ENCODE results near the gene ELMO2. TPM values are rescaled to one million over a fixed set of nuclear protein-coding genes. Genes with fewer than 3 reads are reported as not detected.

Gene ELMO2
- total RNA-seq, 4 donors from 2014 or later = 24.3 to 78.4 (median 26.4) TPM

- no peaks in the 10 kb centered on the region for H3K36me3 ChIP-seq
- no peak overlapping the region for H3K4me3 ChIP-seq
- no peak for DNase-seq
- H3K27me3 ChIP-seq = no peaks in the 10 kb centered on the region
- no peak for TF ChIP-seq POLR2A (IDR thresholded peaks at IDR 0.05)
- no peak for TF ChIP-seq CTCF (IDR thresholded peaks at IDR 0.05)
- H3K27ac ChIP-seq = no peak overlapping the region
- H3K4me1 ChIP-seq = no peaks in the 10 kb centered on the region
- no peaks in the 10 kb centered on the region for H3K9me3 ChIP-seq
These were observed 80.6 kb downstream of the ELMO2 start for GRCh38 chr20:46325789-46326188.

- no peak for DNase-seq
- Histone ChIP-seq H3K4me3 (no peak overlapping the region), H3K27ac (no peak overlapping the region), H3K27me3 (no peaks in the 10 kb centered on the region), H3K4me1 (no peaks in the 10 kb centered on the region), H3K36me3 (no peaks in the 10 kb centered on the region), H3K9me3 (no peaks in the 10 kb centered on the region)
- TF ChIP-seq CTCF (IDR thresholded peaks at IDR 0.05) = peak in 3 of 6 experiments; percentile 23 to 32 (median 29)
- no peak for TF ChIP-seq POLR2A (IDR thresholded peaks at IDR 0.05)
These were observed 81.3 kb downstream of the ELMO2 start for GRCh38 chr20:46324960-46325703.

- no peak overlapping the region for H3K4me3 ChIP-seq
- no peak for DNase-seq
These were observed 82.0 kb downstream of the ELMO2 start for GRCh38 chr20:46324379-46324778.

GRCh38 chr20:46323557-46323956 lies 82.9 kb downstream of the ELMO2 start:
- Histone ChIP-seq H3K9me3 (no peaks in the 10 kb centered on the region), H3K27me3 (no peaks in the 10 kb centered on the region)

More at GRCh38 chr20:46324379-46324778, 82.0 kb downstream of the ELMO2 start:
- no peaks in the 10 kb centered on the region for H3K4me1 ChIP-seq
- no peak for TF ChIP-seq CTCF (IDR thresholded peaks at IDR 0.05)
- no peak for TF ChIP-seq POLR2A (IDR thresholded peaks at IDR 0.05)
- no peaks in the 10 kb centered on the region for H3K36me3 ChIP-seq
- H3K9me3 ChIP-seq = no peaks in the 10 kb centered on the region
- H3K27me3 ChIP-seq = no peaks in the 10 kb centered on the region
- H3K27ac ChIP-seq = no peak overlapping the region

GRCh38 chr20:46322641-46323040 lies 83.8 kb downstream of the ELMO2 start:
- no peak overlapping the region for H3K27ac ChIP-seq
- DNase-seq = no peak
- no peaks in the 10 kb centered on the region for H3K27me3 ChIP-seq
- TF ChIP-seq CTCF (IDR thresholded peaks at IDR 0.05) (no peak), POLR2A (IDR thresholded peaks at IDR 0.05) (no peak)
- no peaks in the 10 kb centered on the region for H3K36me3 ChIP-seq
- no peaks in the 10 kb centered on the region for H3K4me1 ChIP-seq
- H3K4me3 ChIP-seq = no peak overlapping the region
- no peaks in the 10 kb centered on the region for H3K9me3 ChIP-seq

More at GRCh38 chr20:46323557-46323956, 82.9 kb downstream of the ELMO2 start:
- TF ChIP-seq CTCF (IDR thresholded peaks at IDR 0.05) = no peak
- TF ChIP-seq POLR2A (IDR thresholded peaks at IDR 0.05) = no peak
- Histone ChIP-seq H3K4me1 (no peaks in the 10 kb centered on the region), H3K36me3 (no peaks in the 10 kb centered on the region), H3K27ac (no peak overlapping the region), H3K4me3 (no peak overlapping the region)
- no peak for DNase-seq
